ENCODE results near the gene FILIP1L. TPM values are rescaled to one million over a fixed set of nuclear protein-coding genes. Genes with fewer than 3 reads are reported as not detected.

Gene FILIP1L
- total RNA-seq, 4 donors from 2014 or later, result 28.3 to 56.3 (median 43.2) TPM

DNA sequence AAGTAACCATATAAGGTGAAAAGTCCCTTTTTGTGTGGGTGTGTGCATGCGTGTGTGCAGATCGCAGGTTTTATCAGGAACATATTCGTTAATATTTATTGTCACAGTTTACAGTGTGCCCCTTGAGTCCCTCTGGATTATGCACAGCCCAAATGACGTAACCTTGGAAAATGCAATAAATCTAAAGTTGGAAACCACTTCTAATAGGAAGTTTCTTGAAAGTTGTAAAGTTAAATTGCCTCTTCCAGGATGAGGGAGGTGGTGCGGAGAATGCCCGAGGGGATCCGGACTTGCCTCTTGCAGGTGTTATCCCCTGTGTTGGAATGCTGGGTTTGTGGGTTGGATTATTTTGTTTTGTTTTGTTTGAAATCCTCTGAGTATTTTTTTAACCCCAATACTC is 153.4 kb downstream of the FILIP1L start:
- TF ChIP-seq, protein P1, sequence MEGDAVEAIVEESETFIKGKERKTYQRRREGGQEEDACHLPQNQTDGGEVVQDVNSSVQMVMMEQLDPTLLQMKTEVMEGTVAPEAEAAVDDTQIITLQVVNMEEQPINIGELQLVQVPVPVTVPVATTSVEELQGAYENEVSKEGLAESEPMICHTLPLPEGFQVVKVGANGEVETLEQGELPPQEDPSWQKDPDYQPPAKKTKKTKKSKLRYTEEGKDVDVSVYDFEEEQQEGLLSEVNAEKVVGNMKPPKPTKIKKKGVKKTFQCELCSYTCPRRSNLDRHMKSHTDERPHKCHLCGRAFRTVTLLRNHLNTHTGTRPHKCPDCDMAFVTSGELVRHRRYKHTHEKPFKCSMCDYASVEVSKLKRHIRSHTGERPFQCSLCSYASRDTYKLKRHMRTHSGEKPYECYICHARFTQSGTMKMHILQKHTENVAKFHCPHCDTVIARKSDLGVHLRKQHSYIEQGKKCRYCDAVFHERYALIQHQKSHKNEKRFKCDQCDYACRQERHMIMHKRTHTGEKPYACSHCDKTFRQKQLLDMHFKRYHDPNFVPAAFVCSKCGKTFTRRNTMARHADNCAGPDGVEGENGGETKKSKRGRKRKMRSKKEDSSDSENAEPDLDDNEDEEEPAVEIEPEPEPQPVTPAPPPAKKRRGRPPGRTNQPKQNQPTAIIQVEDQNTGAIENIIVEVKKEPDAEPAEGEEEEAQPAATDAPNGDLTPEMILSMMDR (IDR thresholded peaks at IDR 0.05; ENCODE audit: low read depth), result no peak

DNA sequence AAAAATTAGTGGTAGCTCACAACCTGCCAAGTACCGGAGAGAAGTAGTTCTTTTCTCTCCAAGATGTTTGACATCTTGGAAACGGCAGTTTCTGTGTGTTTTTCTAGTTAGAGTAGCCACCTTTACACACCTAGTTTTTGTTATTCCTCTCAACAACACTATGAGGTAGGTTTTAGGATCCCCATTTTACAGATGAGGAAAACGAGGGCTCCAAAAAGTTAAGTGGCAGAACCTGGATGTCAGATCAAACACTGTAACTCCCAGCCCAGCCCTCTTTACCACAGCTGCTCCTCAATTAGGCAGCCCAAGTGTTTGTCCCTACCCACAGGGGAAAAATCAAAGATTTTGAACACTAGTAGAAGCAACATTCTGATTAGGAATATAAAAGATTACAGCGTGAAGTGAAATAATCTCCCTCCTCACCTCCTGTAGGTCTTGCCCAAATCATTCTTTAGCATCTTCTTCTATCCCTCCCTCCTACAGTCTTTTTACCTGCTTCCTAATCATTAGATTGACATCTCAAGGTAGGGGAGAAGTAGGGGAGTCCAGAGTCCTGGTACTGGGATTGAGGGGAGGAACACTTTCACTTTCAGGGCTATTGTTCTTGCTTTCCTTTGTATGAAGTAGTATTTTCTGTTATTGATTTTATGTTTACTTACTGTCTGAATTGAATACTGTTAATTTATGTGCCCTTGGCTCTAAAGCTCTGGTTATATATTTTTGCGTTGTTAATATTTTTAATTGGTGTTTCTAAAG is 154.0 kb downstream of the FILIP1L start:
- TF ChIP-seq, protein P1 (IDR thresholded peaks at IDR 0.05; ENCODE audit: low read depth), result no peak

DNA sequence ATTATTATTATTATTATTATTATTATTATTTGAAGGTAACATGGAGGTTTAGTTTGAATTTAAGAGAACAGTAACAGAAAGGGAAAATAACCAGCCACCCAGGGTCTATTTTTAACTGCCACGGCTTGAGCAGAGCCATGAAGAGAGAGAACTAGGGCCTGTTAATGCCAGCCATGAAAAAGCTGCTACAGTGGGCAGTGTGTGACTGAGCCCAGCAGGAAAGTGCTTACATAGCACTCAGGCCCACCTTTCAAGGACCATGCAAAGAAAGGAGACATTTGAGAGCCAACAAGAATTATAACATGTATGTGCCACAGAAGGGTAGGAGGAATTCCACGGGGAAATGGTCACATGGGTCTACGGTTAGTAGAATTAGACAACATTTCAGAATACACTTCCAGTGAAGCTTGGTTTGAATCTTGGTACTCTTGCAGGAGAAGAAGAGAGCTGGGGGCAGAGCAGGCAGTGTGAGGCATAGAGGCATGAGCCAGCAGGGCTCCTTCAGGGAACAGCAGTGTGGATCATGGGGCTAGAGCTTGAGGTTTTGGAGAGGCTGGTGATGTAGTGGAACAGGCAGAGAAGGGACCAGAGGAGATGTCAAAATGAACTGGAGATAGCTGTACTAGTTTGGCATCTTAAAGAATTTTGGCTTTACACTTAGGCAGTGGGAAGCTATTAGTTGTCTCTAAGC is 155.9 kb downstream of the FILIP1L start:
- TF ChIP-seq, protein P1 (IDR thresholded peaks at IDR 0.05; ENCODE audit: low read depth), result no peak

DNA sequence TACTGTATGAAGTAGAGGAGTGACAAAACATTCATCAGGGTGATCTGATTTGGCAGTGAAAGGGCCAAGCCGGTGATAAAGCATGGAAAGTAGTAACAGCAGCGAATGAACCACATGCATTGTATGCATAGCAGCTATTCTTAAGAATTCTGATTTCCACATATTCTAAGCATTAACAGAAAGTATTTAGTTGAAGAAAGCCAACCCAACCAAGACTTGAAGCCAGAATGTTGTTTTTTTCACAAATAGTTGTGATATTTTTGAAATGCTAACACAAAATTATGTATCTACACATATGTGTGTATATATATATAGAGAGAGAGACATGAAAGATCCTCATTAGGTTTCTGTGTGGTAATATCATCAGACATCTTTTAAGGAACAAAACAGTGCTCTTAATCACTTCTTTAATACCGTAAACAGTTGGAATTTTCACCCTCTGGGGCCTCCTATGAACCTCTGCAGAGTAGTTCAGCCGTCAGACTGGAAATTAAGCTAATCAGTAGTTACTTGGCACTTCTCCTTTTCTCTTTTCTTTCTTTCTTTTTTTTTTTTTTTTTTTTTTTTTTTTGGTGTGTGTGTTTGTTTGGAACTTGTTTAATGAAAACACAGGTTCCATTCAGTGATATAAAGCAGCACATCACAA is 157.0 kb downstream of the FILIP1L start:
- TF ChIP-seq, protein P1 (IDR thresholded peaks at IDR 0.05; ENCODE audit: low read depth), result no peak

DNA sequence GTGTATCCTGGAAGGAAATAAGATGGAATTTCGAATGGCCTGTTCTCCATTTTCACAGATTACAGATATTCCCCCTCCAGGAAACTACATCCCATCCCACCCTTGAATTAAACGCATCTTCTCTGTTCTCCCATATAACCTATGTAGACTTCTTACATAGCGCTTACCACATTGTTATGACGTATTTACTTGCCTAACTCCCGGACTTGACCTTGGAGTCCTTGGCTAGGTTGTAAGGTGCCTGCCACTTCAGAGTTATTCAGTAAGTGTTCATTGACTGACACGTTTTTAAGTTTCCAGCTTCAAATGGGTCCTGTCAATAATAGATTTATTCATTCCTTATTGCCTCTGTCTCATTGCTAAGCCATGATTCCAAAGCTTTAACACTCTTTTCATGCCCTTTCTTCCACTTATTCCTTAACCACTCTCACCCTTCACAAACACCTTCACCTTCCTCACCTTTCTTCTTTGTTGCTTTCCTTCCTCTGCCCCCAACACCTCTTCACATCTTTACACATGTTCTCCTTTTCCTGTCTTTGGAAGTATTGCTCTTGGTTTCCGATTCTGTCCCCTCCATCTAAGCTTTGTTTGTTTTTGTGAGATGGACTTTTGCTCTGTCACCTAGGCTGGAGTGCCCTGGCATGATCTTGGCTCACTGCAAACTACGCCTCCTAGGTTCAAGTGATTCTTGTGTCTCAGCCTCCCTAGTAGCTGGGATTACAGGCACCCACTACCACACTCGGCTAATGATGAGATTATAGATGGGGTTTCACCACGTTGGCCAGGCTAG is 158.3 kb downstream of the FILIP1L start:
- TF ChIP-seq, protein P1 (IDR thresholded peaks at IDR 0.05; ENCODE audit: low read depth), result no peak

DNA sequence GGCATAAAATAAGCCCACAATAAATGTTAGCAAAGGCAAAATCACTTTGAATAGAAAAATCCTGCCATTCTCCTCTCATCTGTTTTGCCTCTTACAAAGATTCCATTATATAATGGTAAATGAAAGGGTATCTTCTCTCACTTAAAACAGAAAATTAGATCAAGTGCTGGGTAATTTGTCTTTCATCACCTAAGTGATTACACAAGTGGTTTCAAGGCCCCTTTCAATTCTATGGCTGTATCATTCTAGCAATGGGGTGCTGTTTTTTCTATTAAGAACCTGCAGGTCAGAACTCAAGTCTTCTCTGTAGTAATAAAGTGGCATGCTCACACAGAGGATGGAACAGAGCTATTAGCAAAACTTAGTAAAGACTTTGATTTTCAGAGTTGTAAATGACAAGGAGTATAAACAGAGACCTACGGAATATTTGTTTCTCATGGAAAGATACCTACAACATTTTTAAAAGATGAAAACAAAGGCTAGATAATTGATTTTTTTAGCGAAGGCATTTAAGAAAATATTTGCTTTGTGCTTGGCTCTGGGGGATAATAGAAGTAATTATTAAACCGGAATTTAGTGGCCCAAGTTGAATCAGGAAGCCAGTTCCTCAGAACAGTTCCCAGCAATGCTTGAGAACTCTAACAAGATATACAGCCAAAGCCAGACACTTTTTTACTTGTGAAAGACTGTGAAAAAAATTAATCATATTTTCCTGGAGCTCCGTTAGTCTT is 159.2 kb downstream of the FILIP1L start:
- TF ChIP-seq, protein P1 (IDR thresholded peaks at IDR 0.05; ENCODE audit: low read depth), result no peak

All from subcutaneous adipose tissue (tissue), 4 donors.